Endodermal cell (in vitro differentiated cells): ENCODE results near the gene TPST2. TPM values are rescaled to one million over a fixed set of nuclear protein-coding genes. Genes with fewer than 3 reads are reported as not detected.

Source experiments
- DNase-seq: peaks from one replicate; pipeline ENCODE4 v3.0.0-alpha.2; 2017
- H3K27ac ChIP-seq: 2 replicates; pipeline ENCODE4 v1.5.1; 2013; ENCODE audit warnings: mild to moderate bottlenecking, low read depth, low read length, moderate library complexity
- H3K27me3 ChIP-seq: 2 replicates; pipeline ENCODE4 v1.6.1; 2013; ENCODE audit warnings: mild to moderate bottlenecking, low read length, moderate library complexity; ENCODE audit not compliant: insufficient read depth, control insufficient read depth, poor library complexity, severe bottlenecking
- H3K36me3 ChIP-seq: 2 replicates; pipeline ENCODE4 v1.7.0; 2013; ENCODE audit warnings: mild to moderate bottlenecking, low read length, moderate library complexity; ENCODE audit not compliant: control insufficient read depth, insufficient read depth
- H3K4me1 ChIP-seq: one replicate; pipeline ENCODE4 v1.7.0; 2013; ENCODE audit warnings: low read length; ENCODE audit not compliant: control insufficient read depth, insufficient read depth
- H3K4me3 ChIP-seq: 2 replicates; pipeline ENCODE4 v1.5.1; 2013; ENCODE audit warnings: mild to moderate bottlenecking, low read length, moderate library complexity
- H3K9ac ChIP-seq: 2 replicates; pipeline ENCODE4 v1.6.1; 2013; ENCODE audit warnings: mild to moderate bottlenecking, low read length, moderate library complexity; ENCODE audit not compliant: poor library complexity, severe bottlenecking; ENCODE audit errors: extremely low read depth
- H3K9me3 ChIP-seq: 2 replicates; pipeline ENCODE4 v1.6.1; 2013; ENCODE audit warnings: mild to moderate bottlenecking, low read length, moderate library complexity; ENCODE audit not compliant: control insufficient read depth
- H3K27ac Mint-ChIP-seq: 2 replicates; pipeline ENCODE4 v1.8.0; 2020; ENCODE audit warnings: mixed read lengths
- H3K27me3 Mint-ChIP-seq: 2 replicates; pipeline ENCODE4 v1.8.0; 2021; ENCODE audit warnings: mild to moderate bottlenecking, mixed read lengths; ENCODE audit not compliant: insufficient read depth
- H3K36me3 Mint-ChIP-seq: 2 replicates; pipeline ENCODE4 v1.8.0; 2020; ENCODE audit warnings: low read depth, mixed read lengths
- H3K4me1 Mint-ChIP-seq: 2 replicates; pipeline ENCODE4 v1.8.0; 2020; ENCODE audit warnings: mixed read lengths
- H3K4me3 Mint-ChIP-seq: 2 replicates; pipeline ENCODE4 v1.8.0; 2020; ENCODE audit warnings: mild to moderate bottlenecking, moderate library complexity, mixed read lengths
- H3K9me3 Mint-ChIP-seq: 2 replicates; pipeline ENCODE4 v1.8.0; 2020; ENCODE audit warnings: mild to moderate bottlenecking, mixed read lengths
- CTCF ChIP-seq: fragments of 200-600 bp; sonication (generic); conservative IDR thresholded peaks from 2 replicates; pipeline ENCODE4 v1.5.0; 2021; ENCODE audit warnings: antibody characterized with exemption, mild to moderate bottlenecking
- WGBS, 2 experiments: methylation state at CpG; one replicate each; pipeline versions ENCODE4 v1.1.5 to v1.1.7; 2013; ENCODE audit warnings: missing lambda C conversion rate in 2 of 2, mixed read lengths in 1 of 2; ENCODE audit not compliant: insufficient coverage in 1 of 2, insufficient read length in 1 of 2; 5-methylcytosine and 5-hydroxymethylcytosine counted together
- total RNA-seq, 2 donors: library from RNA; stranded (reverse); fragmentation: NEBNext Ultra II Directional in 1 of 2; extraction: Animal tissue kit (Norgen Biotek cat#: 25700) in 1 of 2; gene quantifications; 2 replicates in 1 of 2; 3 replicates in 1 of 2; pipeline ENCODE4 v1.2.1, GENCODE V29; 2021

The TPST2 gene
- total RNA-seq, 2 donors from 2014 or later = 38.9 to 53.2 TPM

GRCh38 chr22:26618455-26618854, 28.5 kb upstream of the TPST2 start:
- H3K36me3 Mint-ChIP-seq = no peaks in the 10 kb centered on the region
- Histone ChIP-seq H3K4me1 (peaks cover 21% of the 10 kb centered on the region), H3K4me3 (no peak overlapping the region), H3K9me3 (no peaks in the 10 kb centered on the region), H3K36me3 (no peaks in the 10 kb centered on the region), H3K9ac (no peak overlapping the region), H3K27ac (no peak overlapping the region), H3K27me3 (no peaks in the 10 kb centered on the region)
- H3K9me3 Mint-ChIP-seq = no peaks in the 10 kb centered on the region
- no peak for DNase-seq
- no peak overlapping the region for H3K27ac Mint-ChIP-seq
- H3K4me3 Mint-ChIP-seq = no peak overlapping the region
- H3K4me1 Mint-ChIP-seq = peaks cover 34% of the 10 kb centered on the region
- WGBS, 2 experiments = 93 to 96% methylated on average over 5 to 7 of the region's 8 CpGs
- peaks cover 2% of the 10 kb centered on the region for H3K27me3 Mint-ChIP-seq
- TF ChIP-seq CTCF = no peak

- TF ChIP-seq CTCF = no peak
- Mint-ChIP-seq H3K27me3 (no peaks in the 10 kb centered on the region), H3K9me3 (no peaks in the 10 kb centered on the region), H3K4me3 (peak within 1 kb of the TSS; percentile 27), H3K4me1 (peaks cover 38% of the 10 kb centered on the region), H3K27ac (peak within 1 kb of the TSS; percentile 85), H3K36me3 (no peaks in the 10 kb centered on the region)
- Histone ChIP-seq H3K27ac (no peak within 1 kb of the TSS), H3K4me1 (peaks cover 25% of the 10 kb centered on the region), H3K9me3 (no peaks in the 10 kb centered on the region), H3K9ac (no peak within 1 kb of the TSS), H3K4me3 (peak within 1 kb of the TSS; percentile 53), H3K36me3 (no peaks in the 10 kb centered on the region), H3K27me3 (no peaks in the 10 kb centered on the region)
- 44 to 46% methylated on average over 4 to 7 of the region's 7 CpGs for WGBS, 2 experiments
- DNase-seq = peak; percentile 72
These were observed 27.6 kb upstream of the TPST2 start, which contains the start of gene CRYBB1 for GRCh38 chr22:26617271-26618199. TSS of gene CRYBB1 (minus strand) at chr22:26618027. CDS start at chr22:26616319, 1,708 bp downstream.

GRCh38 chr22:26616650-26617049, 26.7 kb upstream of the TPST2 start:
- Mint-ChIP-seq H3K4me1 (peaks cover 41% of the 10 kb centered on the region), H3K27ac (peak overlapping the region; percentile 85), H3K9me3 (no peaks in the 10 kb centered on the region), H3K27me3 (peaks cover 2% of the 10 kb centered on the region), H3K36me3 (no peaks in the 10 kb centered on the region), H3K4me3 (peak overlapping the region; percentile 27)
- Histone ChIP-seq H3K4me3 (peak overlapping the region; percentile 44), H3K27me3 (no peaks in the 10 kb centered on the region), H3K4me1 (peaks cover 25% of the 10 kb centered on the region), H3K27ac (no peak overlapping the region), H3K9me3 (no peaks in the 10 kb centered on the region), H3K9ac (no peak overlapping the region), H3K36me3 (no peaks in the 10 kb centered on the region)
- DNase-seq = no peak
- TF ChIP-seq CTCF = no peak
- 42 to 88% methylated on average over 1 to 2 of the region's 2 CpGs for WGBS, 2 experiments
